ENCODE results near the gene TMEM132A.

Gene TMEM132A

DNA sequence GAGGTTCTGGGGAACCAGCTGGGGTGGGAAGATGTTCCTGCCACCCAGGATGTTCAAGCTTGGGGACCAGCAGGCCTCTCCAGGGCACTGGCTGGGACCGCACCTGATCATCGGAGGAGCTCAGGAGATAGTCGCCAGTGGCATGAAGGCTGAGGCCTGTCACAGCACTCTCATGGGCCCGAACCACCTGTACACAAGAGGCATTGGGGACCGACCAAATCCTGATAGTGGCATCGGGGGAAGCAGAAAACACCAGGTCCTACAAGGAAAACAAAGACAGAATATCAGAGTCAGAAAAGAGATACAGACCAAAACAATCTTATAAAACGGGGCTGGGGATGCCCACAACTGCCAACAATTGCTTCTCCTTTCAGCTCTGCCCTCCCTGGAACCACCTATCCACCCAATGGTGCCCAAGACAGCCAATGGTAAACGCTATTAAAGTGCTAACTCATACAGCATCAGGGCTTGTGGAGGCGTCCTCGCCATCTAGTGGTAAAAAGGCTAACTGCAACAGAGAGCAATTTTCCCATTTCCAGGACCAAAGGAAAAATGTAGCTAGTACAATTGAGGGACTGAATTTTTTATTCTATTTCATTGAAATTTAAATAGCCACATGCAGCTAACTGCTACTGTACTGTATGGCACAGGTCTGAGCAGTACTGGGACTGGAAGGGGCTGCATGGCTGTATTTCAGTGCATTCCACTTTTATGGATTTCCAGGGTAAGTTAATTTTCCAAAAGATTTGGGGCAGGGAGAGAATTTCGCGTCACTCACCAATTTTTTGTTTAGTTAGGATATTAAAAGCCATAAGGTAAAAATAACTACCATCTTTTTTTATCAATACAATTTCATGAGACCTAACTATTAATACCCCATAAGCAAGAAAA is 25.0 kb upstream of the TMEM132A start:
- TF ChIP-seq, protein P1, sequence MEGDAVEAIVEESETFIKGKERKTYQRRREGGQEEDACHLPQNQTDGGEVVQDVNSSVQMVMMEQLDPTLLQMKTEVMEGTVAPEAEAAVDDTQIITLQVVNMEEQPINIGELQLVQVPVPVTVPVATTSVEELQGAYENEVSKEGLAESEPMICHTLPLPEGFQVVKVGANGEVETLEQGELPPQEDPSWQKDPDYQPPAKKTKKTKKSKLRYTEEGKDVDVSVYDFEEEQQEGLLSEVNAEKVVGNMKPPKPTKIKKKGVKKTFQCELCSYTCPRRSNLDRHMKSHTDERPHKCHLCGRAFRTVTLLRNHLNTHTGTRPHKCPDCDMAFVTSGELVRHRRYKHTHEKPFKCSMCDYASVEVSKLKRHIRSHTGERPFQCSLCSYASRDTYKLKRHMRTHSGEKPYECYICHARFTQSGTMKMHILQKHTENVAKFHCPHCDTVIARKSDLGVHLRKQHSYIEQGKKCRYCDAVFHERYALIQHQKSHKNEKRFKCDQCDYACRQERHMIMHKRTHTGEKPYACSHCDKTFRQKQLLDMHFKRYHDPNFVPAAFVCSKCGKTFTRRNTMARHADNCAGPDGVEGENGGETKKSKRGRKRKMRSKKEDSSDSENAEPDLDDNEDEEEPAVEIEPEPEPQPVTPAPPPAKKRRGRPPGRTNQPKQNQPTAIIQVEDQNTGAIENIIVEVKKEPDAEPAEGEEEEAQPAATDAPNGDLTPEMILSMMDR (IDR thresholded peaks at IDR 0.05): peak; percentile 97

DNA sequence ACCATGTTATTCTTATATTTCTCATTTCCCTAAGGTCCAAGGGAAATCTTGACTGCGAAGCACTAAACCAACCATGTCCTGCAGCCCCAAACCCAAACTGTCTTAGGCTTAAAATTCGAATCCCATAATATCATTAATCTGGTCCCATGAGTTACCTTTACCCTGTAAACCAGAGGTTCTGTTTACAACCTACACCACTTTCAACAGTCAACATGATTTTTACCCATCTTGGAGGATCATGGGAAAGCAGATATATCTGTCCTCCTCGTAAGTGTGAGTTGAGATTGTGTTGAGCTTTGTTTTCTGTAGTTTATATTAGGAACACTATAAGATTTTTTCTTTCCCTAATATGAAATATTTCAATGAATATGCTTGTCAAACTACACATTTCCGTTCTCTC is 24.3 kb upstream of the TMEM132A start:
- TF ChIP-seq, protein P1 (IDR thresholded peaks at IDR 0.05): no peak

- TF ChIP-seq, protein P1 (IDR thresholded peaks at IDR 0.05): no peak
Measured at GRCh38 chr11:60900673-60901404, 23.4 kb upstream of the TMEM132A start.

DNA sequence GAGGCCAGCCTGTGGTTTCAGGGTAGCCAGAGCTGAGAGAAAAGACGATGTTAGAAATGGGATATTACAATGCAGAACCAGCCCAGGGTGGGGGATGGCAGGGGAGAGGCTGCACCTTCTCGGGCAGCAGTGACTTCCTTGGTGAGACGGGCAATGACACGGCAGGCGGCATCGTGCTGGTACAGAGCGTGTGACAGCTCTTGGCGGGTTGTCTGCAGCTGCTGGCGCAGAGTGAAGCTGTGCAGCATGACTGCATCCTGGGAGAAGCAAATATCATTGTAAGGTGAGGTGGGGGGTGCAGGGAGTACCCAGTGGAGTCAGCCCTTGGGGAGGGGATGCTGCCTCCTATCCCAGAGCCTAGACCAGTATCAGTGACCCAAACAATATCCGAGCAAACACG is 21.6 kb upstream of the TMEM132A start:
- TF ChIP-seq, protein P1 (IDR thresholded peaks at IDR 0.05): no peak

DNA sequence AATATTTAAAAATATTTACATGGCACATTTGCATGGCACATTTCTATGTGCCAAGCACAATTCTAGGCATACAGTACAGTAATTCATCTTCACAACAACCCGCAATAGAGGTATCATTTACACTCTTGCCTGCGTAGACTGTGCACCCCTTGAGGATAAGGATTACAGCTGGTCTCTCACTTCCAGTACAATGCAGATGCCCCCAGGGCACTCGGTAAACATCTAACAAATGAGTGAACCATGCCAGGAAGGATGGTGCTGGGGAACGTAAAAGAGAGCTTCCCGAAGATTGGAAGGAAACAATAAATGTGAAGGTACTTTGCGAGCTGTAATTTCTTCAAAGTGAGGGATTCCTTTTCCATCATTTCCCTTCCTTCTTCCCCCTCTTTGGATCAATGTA is 19.2 kb upstream of the TMEM132A start:
- TF ChIP-seq, protein P1 (IDR thresholded peaks at IDR 0.05): no peak

GRCh38 chr11:60905551-60906113 is 18.6 kb upstream of the TMEM132A start:
- TF ChIP-seq, protein P1 (IDR thresholded peaks at IDR 0.05): no peak

GRCh38 chr11:60906132-60906972 is 17.9 kb upstream of the TMEM132A start, which contains the start of gene PRPF19:
Gene PRPF19 (minus strand): TSS chr11:60906585. CDS start chr11:60906382, 203 bp downstream.
- TF ChIP-seq, protein P1 (IDR thresholded peaks at IDR 0.05): no peak
